Glutamatergic neuron (in vitro differentiated cells): Measurements from ENCODE around the gene TLCD2. TPM values are rescaled to one million over a fixed set of nuclear protein-coding genes. Genes with fewer than 3 reads are reported as not detected.
"Not testable (repeated sequence)": the region's sequence is repeated elsewhere in the genome, so short reads cannot be mapped to it uniquely, and the experiment has no call there.

Experiments used
- DNase-seq: peaks from one replicate; pipeline ENCODE4 v3.0.0; 2022
- H3K27ac Mint-ChIP-seq: one replicate; pipeline ENCODE4 v1.8.0; 2020; ENCODE audit warnings: mild to moderate bottlenecking, mixed read lengths, inconsistent platforms; ENCODE audit not compliant: unreplicated experiment
- H3K27me3 Mint-ChIP-seq: one replicate; pipeline ENCODE4 v1.8.0; 2020; ENCODE audit warnings: mild to moderate bottlenecking, moderate library complexity, mixed read lengths, inconsistent platforms; ENCODE audit not compliant: unreplicated experiment
- H3K36me3 Mint-ChIP-seq: one replicate; pipeline ENCODE4 v1.8.0; 2020; ENCODE audit warnings: mild to moderate bottlenecking, mixed read lengths, inconsistent platforms; ENCODE audit not compliant: unreplicated experiment
- H3K4me1 Mint-ChIP-seq: one replicate; pipeline ENCODE4 v1.8.0; 2020; ENCODE audit warnings: mild to moderate bottlenecking, low read depth, mixed read lengths, inconsistent platforms; ENCODE audit not compliant: unreplicated experiment
- H3K4me3 Mint-ChIP-seq: one replicate; pipeline ENCODE4 v1.8.0; 2020; ENCODE audit warnings: mild to moderate bottlenecking, mixed read lengths, inconsistent platforms; ENCODE audit not compliant: unreplicated experiment
- H3K9me3 Mint-ChIP-seq: one replicate; pipeline ENCODE4 v1.8.0; 2020; ENCODE audit warnings: mild to moderate bottlenecking, moderate library complexity, mixed read lengths, inconsistent platforms; ENCODE audit not compliant: unreplicated experiment
- total RNA-seq: library from RNA; stranded (reverse); fragmentation: NEBNext Ultra II Directional; extraction: Animal tissue kit (Norgen Biotek cat#: 25700); gene quantifications from one replicate; pipeline ENCODE4 v1.2.1, GENCODE V29; 2021; ENCODE audit not compliant: unreplicated experiment
- TF ChIP-seq, protein P1 (sequence below): fragments of 200-600 bp; sonication (generic); IDR thresholded peaks from one replicate; pipeline ENCODE4 v1.5.0; 2021; ENCODE audit not compliant: partially characterized antibody, unreplicated experiment

The TLCD2 gene
- total RNA-seq, 1 donor from 2014 or later, result 0.96 TPM

DNA sequence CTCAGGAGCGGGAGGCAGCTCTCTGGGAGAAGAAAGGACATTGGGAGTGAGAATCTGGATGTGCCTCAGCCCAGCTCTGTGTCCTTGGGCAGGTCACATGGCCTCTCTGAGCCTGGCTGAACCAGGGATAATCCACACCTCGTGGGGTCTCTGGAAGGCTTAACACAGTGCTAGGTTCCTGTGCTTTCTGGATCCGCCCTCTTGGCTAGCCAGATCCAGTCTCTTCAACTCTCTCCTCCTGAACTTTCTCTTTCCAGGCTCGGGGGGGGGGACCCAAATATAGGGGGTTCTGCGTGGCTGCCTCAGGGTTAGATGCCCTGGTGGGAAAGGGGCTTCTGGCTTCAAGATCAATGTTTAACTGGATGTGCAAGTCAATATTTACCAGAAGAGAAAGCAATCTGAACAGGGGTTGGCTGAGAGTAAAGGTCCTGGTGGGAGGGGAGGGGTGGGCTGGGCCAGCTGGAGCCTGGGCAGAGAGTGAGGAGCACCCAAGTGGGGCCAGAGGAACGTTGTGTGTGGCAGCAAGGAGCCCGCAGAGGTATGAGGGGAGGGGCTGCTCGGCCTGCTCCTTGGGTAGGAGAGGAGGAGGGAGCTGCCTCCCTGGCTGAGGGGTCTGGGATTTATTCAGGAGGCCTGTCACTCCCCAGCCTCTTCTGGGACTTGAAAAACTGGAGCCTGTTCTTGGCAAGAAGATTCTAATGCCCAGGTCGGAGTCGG is 32.4 kb upstream of the TLCD2 start, which contains the start of gene SERPINF2:
TSS of gene SERPINF2 (plus strand) at position 501 of the 717 bp plus-strand sequence. CDS start 2,125 bp downstream, outside the sequence.
- H3K9me3 Mint-ChIP-seq, result peaks cover 2% of the 10 kb centered on the region
- no peak within 1 kb of the TSS for H3K27ac Mint-ChIP-seq
- no peaks in the 10 kb centered on the region for H3K36me3 Mint-ChIP-seq
- no peaks in the 10 kb centered on the region for H3K4me1 Mint-ChIP-seq
- TF ChIP-seq, protein P1, sequence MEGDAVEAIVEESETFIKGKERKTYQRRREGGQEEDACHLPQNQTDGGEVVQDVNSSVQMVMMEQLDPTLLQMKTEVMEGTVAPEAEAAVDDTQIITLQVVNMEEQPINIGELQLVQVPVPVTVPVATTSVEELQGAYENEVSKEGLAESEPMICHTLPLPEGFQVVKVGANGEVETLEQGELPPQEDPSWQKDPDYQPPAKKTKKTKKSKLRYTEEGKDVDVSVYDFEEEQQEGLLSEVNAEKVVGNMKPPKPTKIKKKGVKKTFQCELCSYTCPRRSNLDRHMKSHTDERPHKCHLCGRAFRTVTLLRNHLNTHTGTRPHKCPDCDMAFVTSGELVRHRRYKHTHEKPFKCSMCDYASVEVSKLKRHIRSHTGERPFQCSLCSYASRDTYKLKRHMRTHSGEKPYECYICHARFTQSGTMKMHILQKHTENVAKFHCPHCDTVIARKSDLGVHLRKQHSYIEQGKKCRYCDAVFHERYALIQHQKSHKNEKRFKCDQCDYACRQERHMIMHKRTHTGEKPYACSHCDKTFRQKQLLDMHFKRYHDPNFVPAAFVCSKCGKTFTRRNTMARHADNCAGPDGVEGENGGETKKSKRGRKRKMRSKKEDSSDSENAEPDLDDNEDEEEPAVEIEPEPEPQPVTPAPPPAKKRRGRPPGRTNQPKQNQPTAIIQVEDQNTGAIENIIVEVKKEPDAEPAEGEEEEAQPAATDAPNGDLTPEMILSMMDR, result no peak
- H3K4me3 Mint-ChIP-seq, result no peak within 1 kb of the TSS
- peaks cover 2% of the 10 kb centered on the region for H3K27me3 Mint-ChIP-seq
- DNase-seq, result no peak

DNA sequence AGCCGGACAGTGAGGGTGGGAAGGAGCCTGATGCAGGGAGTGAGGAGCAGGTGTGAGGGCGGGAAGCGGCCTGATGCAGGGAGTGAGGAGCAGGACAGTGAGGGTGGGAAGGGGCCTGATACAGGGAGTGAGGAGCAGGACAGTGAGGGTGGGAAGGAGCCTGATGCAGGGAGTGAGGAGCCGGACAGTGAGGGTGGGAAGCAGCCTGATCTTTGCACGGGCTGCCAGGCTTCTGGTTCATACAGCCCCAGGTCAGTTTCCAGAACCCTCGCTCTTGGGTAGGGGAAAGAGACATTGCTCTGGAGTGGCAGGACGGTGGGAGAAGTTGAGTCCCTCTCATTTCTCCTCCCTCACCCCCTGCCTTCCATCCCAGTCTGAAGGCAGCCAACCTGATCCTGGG is 31.7 kb upstream of the TLCD2 start:
- not testable (repeated sequence) for H3K9me3 Mint-ChIP-seq

DNA sequence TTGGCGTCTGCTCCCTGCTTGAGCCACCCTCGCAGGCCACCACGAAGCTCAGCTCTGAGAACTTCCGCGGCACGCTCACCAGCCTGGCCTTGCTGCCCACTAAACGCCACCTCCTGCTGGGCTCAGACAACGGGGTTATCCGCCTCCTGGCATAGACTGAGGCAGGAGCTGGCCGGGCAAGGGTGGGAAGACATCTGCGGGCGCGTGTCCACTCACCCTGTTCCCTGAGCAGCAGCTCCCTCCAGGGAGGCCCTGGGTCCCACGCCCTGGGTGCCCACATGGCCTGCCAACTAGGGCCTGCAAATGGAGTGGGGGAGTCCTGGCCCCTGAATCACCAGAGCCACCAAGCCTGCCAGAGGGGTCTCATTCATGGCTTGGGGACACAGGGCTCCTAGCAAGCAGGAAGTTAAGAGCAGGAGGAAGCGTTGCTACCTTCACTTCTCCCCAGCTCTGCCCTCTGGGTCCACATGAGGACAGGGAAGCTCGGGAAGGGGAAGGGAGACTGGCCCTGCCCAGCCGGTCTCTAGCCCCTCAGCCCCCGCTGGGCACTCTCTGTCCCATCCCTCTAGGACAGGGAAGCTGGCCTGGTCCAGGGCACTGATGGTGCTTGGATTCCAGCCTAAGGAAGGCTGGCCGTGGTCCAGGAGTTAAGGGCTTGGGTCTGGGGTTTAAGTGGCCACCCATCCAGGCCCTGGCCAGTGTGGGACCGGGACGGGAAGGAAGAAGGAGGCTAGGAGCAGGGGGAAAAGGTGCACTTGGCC is 27.5 kb upstream of the TLCD2 start:
- TF ChIP-seq, protein P1, result no peak
- peaks cover 5% of the 10 kb centered on the region for H3K4me1 Mint-ChIP-seq
- H3K4me3 Mint-ChIP-seq, result no peak overlapping the region
- peaks cover 4% of the 10 kb centered on the region for H3K9me3 Mint-ChIP-seq
- H3K27me3 Mint-ChIP-seq, result no peaks in the 10 kb centered on the region
- DNase-seq, result no peak
- H3K27ac Mint-ChIP-seq, result no peak overlapping the region
- H3K36me3 Mint-ChIP-seq, result no peaks in the 10 kb centered on the region

More for the DNA sequence above, 31.7 kb upstream of the TLCD2 start:
- H3K4me1 Mint-ChIP-seq, H3K4me3 Mint-ChIP-seq, H3K27me3 Mint-ChIP-seq, H3K36me3 Mint-ChIP-seq, H3K27ac Mint-ChIP-seq, DNase-seq: not testable (repeated sequence)

DNA sequence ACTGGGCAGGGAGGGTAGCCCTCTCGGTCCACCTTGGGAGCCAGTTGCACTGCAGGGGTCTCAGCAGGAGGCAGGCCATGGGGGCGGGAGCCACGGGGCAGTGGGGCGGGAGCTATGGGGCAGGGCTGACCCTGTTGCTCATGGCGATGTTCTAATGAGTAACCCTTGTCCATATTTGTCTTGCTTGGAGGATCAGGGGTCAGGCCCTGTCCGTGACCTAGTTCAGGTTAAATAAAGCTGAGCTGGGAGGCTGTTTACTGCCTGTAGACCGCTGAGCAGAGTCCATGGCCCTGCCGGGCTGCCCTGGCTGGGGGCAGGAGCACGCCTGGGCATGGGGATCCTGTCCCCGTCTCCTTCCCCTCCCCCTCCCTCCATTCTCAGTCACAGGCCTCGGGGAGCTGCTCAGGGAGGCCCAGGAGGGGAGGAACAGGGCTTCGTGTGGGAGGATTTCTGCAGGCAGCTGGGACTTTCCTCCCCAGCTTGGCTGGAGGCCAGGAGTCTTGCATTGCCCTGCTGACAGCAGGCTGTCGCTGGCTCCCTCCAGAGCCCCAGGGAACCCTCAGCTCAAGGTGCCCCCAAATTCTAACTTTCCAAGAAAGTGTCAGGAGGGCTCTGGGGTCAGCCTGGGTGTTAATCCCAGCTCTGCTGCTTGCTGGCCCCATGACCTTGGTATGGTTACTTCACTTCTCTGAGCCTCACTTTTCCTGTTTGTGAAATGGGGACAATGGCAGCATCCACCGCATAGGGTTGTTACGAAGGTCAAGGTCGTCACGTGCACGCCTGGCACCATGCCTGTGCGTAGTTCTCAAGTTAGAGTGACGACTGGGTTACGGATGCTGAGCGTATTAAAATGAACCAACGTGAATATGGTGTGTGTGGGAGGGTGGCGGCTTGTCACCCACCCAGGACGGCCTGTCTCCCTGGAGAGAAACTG is 26.4 kb upstream of the TLCD2 start:
- Mint-ChIP-seq H3K27me3 (no peaks in the 10 kb centered on the region), H3K4me1 (peaks cover 5% of the 10 kb centered on the region), H3K27ac (no peak overlapping the region), H3K4me3 (peak overlapping the region; percentile 30), H3K36me3 (no peaks in the 10 kb centered on the region), H3K9me3 (peaks cover 4% of the 10 kb centered on the region)
- TF ChIP-seq, protein P1, result no peak
- no peak for DNase-seq

DNA sequence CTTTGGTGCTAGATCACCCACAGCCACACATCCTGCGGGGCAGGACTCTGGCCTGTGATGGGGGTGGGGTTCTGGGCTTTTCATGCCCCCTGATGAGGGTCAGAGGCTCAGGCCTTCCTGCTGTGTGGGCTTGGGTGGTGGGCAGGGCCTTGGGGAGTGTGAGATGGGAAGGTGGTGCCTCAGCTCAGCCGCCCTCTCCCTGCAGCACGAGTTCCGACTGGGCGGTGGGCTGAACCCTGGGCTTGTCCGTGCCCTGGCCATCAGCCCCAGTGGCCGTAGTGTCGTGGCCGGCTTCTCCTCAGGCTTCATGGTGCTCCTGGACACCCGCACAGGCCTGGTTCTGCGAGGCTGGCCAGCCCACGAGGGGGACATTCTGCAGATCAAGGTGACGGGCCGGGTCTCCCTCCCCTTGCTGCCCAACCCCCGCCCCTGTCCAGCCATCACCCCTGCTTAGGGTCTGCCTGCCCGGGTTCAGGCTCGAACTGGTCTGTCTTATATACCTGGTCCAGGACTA is 25.7 kb upstream of the TLCD2 start:
- no peak overlapping the region for H3K4me3 Mint-ChIP-seq
- H3K9me3 Mint-ChIP-seq, result peaks cover 4% of the 10 kb centered on the region
- H3K4me1 Mint-ChIP-seq, result peaks cover 5% of the 10 kb centered on the region
- TF ChIP-seq, protein P1, result no peak
- no peaks in the 10 kb centered on the region for H3K36me3 Mint-ChIP-seq
- no peaks in the 10 kb centered on the region for H3K27me3 Mint-ChIP-seq
- DNase-seq, result no peak
- H3K27ac Mint-ChIP-seq, result no peak overlapping the region
